Measurements from ENCODE around the gene TEX22. TPM values are rescaled to one million over a fixed set of nuclear protein-coding genes. Genes with fewer than 3 reads are reported as not detected.

Gene TEX22
- total RNA-seq, 2 experiments from 2014 or later: 1.2 to 2.2 TPM

DNA sequence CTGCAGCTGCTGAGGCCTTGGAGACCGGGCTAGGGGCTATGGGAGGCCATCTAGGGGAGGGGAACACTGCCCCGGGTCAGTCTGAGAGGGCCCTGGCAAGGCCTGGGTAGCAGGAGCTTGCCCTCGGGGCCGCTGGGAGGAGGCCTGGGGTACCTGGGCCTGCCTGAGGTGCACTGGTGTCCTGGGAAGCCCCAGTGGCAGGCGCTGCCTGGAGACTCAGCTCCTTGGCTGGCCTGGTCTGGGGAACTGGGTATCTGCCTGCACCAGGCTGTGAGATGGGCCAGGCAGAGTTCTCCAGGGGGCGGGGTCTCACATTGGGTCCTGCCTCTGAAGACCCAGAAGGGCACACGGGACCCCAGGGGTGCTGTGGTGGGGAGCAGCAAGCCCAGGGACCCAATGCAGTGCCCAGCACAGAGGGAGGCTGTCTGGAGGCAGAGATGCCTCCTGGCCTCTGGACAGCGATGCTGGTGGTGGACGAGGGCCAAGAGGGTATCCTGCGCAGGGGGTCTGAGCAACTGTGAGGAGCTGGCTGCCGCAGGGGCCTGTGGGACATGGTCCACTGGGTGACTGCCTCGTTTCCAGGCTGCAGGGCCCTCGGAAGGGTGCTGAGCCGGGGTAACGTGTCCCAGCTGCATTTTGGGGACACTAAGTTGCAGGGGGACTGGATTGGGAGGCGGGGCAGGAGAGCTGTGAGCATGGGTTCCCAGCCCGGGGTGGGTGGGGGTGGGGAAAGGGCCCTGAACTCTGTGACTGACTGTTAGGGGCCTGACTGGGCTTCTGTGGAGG is 13.8 kb downstream of the TEX22 start:
- TF ChIP-seq, protein P1, sequence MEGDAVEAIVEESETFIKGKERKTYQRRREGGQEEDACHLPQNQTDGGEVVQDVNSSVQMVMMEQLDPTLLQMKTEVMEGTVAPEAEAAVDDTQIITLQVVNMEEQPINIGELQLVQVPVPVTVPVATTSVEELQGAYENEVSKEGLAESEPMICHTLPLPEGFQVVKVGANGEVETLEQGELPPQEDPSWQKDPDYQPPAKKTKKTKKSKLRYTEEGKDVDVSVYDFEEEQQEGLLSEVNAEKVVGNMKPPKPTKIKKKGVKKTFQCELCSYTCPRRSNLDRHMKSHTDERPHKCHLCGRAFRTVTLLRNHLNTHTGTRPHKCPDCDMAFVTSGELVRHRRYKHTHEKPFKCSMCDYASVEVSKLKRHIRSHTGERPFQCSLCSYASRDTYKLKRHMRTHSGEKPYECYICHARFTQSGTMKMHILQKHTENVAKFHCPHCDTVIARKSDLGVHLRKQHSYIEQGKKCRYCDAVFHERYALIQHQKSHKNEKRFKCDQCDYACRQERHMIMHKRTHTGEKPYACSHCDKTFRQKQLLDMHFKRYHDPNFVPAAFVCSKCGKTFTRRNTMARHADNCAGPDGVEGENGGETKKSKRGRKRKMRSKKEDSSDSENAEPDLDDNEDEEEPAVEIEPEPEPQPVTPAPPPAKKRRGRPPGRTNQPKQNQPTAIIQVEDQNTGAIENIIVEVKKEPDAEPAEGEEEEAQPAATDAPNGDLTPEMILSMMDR (IDR thresholded peaks at IDR 0.05): no peak
- no peak for DNase-seq
- Mint-ChIP-seq H3K27ac (no peak overlapping the region), H3K27me3 (peaks cover 24% of the 10 kb centered on the region), H3K4me3 (no peak overlapping the region), H3K4me1 (ENCODE audit: low read depth) (peaks cover 12% of the 10 kb centered on the region), H3K9me3 (no peaks in the 10 kb centered on the region), H3K36me3 (ENCODE audit: low read depth) (peaks cover 1% of the 10 kb centered on the region)
- POLR2A ChIA-PET: interaction anchor here (0.9 to 2.3 kb wide), 4 partner anchors 10 to 41 kb away, joined by 3 to 14 read pairs (median 5); partner anchors contain the start of gene TEX22
- CTCF ChIA-PET: interaction anchor here (1.1 to 2.2 kb wide), 4 partner anchors 41 to 78 kb away, joined by 3 to 6 read pairs (median 4); no protein-coding TSS in a partner anchor
- ATAC-seq: no peak
- intact Hi-C loops (cut with micrococcal nuclease): no loop called here

DNA sequence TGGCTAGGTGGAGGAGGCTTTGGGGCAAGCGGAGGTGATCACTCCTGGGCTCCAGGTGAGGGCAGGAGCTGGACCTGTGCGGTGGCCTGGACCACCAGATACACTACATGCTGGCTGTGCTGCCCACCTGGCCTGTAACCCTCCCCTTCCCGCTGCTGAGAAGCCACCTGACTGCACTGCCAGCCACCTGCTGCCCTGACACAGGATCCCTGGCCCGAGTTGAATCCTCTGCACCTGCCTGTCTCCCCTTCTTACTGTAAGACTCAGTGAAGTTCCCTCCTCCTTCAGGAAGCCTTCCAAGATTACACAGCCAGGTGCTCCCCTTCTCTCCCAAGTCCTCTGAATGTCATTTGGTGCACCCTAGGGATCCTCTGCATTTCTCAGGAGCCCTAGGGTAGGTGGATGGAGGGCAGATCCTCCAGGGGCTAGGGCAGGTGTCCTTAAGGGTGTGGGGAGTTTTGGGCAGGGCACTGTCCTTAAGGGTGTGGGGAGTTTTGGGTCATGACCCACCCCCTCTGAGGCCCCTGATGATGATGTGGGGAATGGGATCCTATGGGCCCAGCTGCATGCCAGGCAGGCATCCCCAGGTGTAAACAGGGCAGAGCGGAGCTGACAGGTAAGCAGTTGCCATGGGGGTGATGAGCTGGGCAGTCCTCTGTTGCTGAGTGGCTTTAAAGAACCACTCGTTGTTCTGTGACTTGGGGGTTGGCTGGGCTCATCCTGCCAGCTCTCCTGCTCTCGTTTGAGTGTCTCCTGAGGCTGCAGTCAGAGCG is 14.6 kb downstream of the TEX22 start:
- peaks cover 24% of the 10 kb centered on the region for H3K27me3 Mint-ChIP-seq
- no peak overlapping the region for H3K4me3 Mint-ChIP-seq
- TF ChIP-seq, protein P1 (IDR thresholded peaks at IDR 0.05): no peak
- no peaks in the 10 kb centered on the region for H3K9me3 Mint-ChIP-seq
- POLR2A ChIA-PET: interaction anchor here (0.9 to 2.2 kb wide), 3 partner anchors 10 to 42 kb away, joined by 3 to 7 read pairs (median 3); no protein-coding TSS in a partner anchor
- intact Hi-C loops (cut with micrococcal nuclease): no loop called here
- DNase-seq (no peak), ATAC-seq (no peak)
- CTCF ChIA-PET: interaction anchor here (1.3 to 2.2 kb wide), 3 partner anchors 10 to 77 kb away, joined by 5 to 8 read pairs (median 6); no protein-coding TSS in a partner anchor
- no peak overlapping the region for H3K27ac Mint-ChIP-seq
- peaks cover 1% of the 10 kb centered on the region for H3K36me3 Mint-ChIP-seq (ENCODE audit: low read depth)
- H3K4me1 Mint-ChIP-seq (ENCODE audit: low read depth): peaks cover 12% of the 10 kb centered on the region

DNA sequence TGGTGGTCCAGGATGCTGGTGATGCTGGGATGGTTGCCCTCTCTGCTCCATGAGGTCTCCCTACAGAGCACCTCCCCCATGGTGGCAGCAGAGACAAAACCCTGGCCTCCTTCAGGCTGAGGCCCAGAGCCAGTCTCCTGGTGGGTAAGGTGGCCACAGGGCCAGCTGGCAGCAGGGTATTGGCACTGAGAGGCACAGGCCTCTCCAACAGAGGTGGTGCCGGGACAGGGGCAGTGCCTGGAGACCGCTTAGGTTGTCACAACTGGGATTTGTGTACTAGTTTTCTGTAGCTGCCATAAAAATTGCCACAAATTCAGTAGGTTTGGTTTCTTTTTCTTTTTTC is 15.2 kb downstream of the TEX22 start:
- ChIA-PET CTCF (interaction anchor here (0.8 to 2.2 kb wide), 4 partner anchors 10 to 77 kb away, joined by 3 to 8 read pairs (median 6); no protein-coding TSS in a partner anchor), POLR2A (interaction anchor here (0.6 to 0.9 kb wide), 2 partner anchors 14 to 110 kb away, joined by 3 read pairs; no protein-coding TSS in a partner anchor)
- ATAC-seq (no peak), DNase-seq (no peak)
- Mint-ChIP-seq H3K27me3 (peaks cover 24% of the 10 kb centered on the region), H3K36me3 (ENCODE audit: low read depth) (peaks cover 1% of the 10 kb centered on the region), H3K27ac (no peak overlapping the region), H3K4me1 (ENCODE audit: low read depth) (peaks cover 12% of the 10 kb centered on the region), H3K4me3 (no peak overlapping the region), H3K9me3 (no peaks in the 10 kb centered on the region)
- intact Hi-C loops (cut with micrococcal nuclease): no loop called here
- TF ChIP-seq, protein P1 (IDR thresholded peaks at IDR 0.05): no peak

DNA sequence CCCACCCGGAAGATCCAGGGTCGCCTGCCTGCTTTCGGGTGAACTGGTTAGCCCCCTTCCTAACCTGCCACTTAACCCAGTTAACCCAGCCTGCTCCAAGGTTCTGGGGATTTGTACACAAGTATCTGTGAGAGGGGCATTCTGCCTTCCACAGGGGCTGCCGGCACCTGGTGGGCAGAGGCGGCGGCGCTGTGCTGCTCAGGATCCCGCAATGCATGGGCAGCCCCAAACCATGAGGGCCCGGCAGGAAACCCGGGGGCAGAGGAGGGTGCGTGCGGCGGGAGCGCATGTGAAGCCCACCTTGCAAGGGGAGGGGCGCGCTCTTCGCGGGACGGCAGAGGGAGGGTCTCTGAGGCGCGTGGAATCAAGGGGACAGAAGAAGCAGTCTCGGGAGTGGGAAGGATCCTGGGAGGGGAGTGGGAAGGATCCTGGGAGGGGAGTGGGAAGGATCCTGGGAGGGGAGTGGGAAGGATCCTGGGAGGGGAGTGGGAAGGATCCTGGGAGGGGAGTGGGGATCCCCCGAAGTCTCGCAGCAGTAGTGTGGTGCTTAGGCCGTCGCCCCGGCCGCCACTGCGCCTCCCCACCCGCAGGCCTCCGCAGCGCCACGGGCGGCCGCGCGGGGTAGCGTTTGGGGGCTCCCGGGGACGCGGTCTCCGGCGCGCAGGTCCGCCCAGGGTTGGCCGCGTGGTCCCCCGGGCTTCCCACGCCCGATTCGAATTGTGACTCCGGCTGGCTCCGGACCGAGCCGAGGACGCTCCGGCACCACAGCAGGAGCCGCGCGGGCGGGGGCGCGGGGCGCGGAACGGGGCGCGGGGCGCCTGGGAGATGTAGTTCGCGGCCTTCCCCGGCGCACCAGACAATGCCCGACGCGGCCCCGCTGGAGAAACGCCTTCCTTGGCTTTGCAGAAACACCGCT is 16.4 kb downstream of the TEX22 start:
- H3K36me3 Mint-ChIP-seq (ENCODE audit: low read depth): peaks cover 1% of the 10 kb centered on the region
- peak overlapping the region; percentile 62 for H3K4me3 Mint-ChIP-seq
- H3K4me1 Mint-ChIP-seq (ENCODE audit: low read depth): peaks cover 12% of the 10 kb centered on the region
- H3K27me3 Mint-ChIP-seq: peaks cover 24% of the 10 kb centered on the region
- DNase-seq: peak; percentile 79
- peak; percentile 89 for ATAC-seq
- H3K9me3 Mint-ChIP-seq: no peaks in the 10 kb centered on the region
- intact Hi-C loops (cut with micrococcal nuclease): no loop called here
- ChIA-PET CTCF (interaction anchor here (0.7 to 2.2 kb wide), 9 partner anchors 11 to 76 kb away, joined by 3 to 8 read pairs (median 4); no protein-coding TSS in a partner anchor), POLR2A (no interaction called here)
- TF ChIP-seq, protein P1 (IDR thresholded peaks at IDR 0.05): peak; percentile 91
- H3K27ac Mint-ChIP-seq: no peak overlapping the region
